WI38 (cell line): ENCODE measurements around the gene RBMS1.

Source experiments
- H3K4me3 ChIP-seq: 2 replicates; pipeline ENCODE4 v1.5.1; 2011; ENCODE audit warnings: low read depth, mild to moderate bottlenecking, control low read depth, low read length
- CTCF ChIP-seq: IDR thresholded peaks from 2 replicates; pipeline ENCODE4 v1.5.1; 2012; ENCODE audit warnings: low read depth, mild to moderate bottlenecking, control low read depth, low read length

RBMS1 gene

DNA sequence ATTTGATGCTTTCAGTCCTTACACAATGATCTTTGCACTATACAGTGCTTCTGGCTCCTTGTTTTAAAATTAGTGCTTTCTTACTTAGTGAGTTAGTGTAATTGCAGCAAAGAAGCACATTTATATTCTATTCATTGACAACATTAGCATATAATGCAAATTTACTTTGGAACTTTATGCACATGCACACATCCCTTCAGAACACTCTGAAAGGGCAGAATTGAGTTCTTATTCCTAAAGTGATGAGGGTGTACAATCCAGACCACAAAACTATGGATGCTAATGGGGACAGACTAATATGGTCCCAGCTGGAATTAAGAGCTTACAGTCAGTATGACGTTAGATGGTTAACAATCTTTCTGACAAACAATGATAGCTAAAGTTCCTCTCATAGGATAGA is 127.1 kb downstream of the RBMS1 start:
- no peak for TF ChIP-seq CTCF
- H3K4me3 ChIP-seq: no peak overlapping the region

GRCh38 chr2:160365716-160366367 is 127.8 kb downstream of the RBMS1 start:
- no peak for TF ChIP-seq CTCF
- H3K4me3 ChIP-seq: no peak overlapping the region

- no peak overlapping the region for H3K4me3 ChIP-seq
- no peak for TF ChIP-seq CTCF
These were observed 129.2 kb downstream of the RBMS1 start for GRCh38 chr2:160364364-160364763.

GRCh38 chr2:160363961-160364360 is 129.6 kb downstream of the RBMS1 start:
- no peak overlapping the region for H3K4me3 ChIP-seq
- TF ChIP-seq CTCF: no peak

DNA sequence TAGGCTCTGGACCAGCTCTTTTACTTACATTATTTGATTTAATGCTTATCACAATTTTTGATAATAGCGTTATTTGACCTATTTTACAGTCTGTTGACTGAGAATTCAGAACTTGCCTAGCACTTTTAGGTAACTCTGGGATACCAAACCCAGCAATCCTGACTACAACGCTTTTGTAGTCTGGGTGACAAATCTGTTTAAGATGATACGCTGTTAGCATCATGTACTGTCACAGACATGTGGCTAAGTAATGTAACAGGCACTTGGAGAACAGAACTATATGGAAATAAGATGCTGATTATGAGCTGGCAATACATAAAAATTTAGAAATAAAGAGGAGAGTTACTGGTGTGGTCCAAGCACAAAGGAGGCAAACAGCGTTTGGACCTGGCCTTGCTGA is 130.6 kb downstream of the RBMS1 start:
- TF ChIP-seq CTCF: no peak

GRCh38 chr2:160362541-160362940 is 131.1 kb downstream of the RBMS1 start:
- no peak for TF ChIP-seq CTCF
- no peak overlapping the region for H3K4me3 ChIP-seq

More for the DNA sequence above, 130.6 kb downstream of the RBMS1 start:
- H3K4me3 ChIP-seq: no peak overlapping the region

DNA sequence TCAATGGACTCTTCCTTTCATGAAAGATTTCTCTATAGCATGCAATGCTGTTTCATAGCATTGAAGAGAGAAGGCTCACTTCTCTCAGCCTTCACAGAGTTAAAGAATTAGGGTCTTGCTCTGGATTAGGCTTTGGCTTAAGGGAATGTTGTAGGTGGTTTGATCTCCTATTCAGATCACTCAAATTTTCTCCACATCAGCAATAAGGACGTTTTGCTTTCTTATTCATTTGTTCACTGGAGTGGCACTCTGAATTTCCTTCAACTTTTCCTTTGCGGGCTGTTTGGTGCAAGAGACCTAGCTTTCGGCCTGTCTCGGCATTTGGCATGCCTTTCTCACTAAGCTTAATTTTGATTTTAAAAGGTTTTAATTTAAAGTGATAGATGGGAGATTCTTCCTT is 131.6 kb downstream of the RBMS1 start:
- no peak overlapping the region for H3K4me3 ChIP-seq
- TF ChIP-seq CTCF: no peak
